ENCODE results near the gene ADRA2B. TPM values are rescaled to one million over a fixed set of nuclear protein-coding genes. Genes with fewer than 3 reads are reported as not detected.

Gene ADRA2B
- total RNA-seq, 1 experiment from 2014 or later = 2.7 TPM

DNA sequence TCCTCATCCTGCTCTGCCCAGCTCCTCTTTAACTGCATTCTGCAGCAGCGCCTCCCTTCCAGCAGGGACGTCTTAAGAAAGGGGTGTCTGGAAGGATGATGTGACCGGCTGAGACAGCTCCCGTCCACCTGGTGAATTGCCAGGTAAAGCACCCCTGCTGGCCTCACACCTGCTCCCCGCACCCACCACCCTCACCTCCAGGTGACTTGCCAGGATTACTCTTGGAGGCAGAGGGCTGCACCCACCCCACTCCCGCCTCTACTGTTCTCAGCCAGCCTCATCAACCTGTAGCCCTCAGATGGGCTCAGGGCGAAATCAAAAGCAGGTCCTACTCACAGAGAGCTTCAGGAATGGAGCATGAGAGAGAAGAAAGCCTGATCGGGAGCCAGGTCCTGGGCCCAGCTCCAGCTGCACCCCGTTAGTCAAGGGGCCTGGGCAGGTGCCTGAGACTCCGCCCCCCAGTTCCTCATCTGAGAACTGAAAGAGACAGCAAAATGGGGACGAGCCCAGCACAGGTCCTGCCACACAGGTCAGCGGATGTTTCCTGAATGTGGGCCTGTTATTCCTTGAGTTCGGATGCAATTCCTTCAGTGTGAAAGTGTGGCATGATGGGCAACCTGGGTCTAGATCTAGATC, 5.6 kb downstream of the ADRA2B start:
- Mint-ChIP-seq H3K36me3 (ENCODE audit: insufficient read depth in 1 of 3, low read depth in 3 of 3) (peaks cover 0 to 7% (median 7%) of the 10 kb centered on the region in 3 experiments; a peak in 4 of 7 replicates), H3K27ac (no peak overlapping the region), H3K27me3 (ENCODE audit: low read depth) (peaks cover 23% of the 10 kb centered on the region), H3K4me3 (no peak overlapping the region), H3K9me3 (peaks cover 3 to 4% of the 10 kb centered on the region in 2 experiments; a peak in 3 of 5 replicates), H3K4me1 (peaks cover 27 to 41% of the 10 kb centered on the region in 2 experiments)
- Histone ChIP-seq H4K8ac (replicated peaks; ENCODE audit: insufficient read length, low read depth, low read length) (no peak overlapping the region), H2AFZ (ENCODE audit: low read length) (no peak overlapping the region), H2BK12ac (ENCODE audit: insufficient read length, low read depth, low read length) (no peak overlapping the region), H2BK15ac (ENCODE audit: low read depth, low read length) (no peak overlapping the region), H3K27ac (ENCODE audit: insufficient read length, low read depth, low read length) (no peak overlapping the region), H3K27me3 (ENCODE audit: insufficient read depth, low read length) (no peaks in the 10 kb centered on the region; the same call in 1 of the 2 replicates), H3K9ac (ENCODE audit: extremely low read depth, insufficient read length, low read length) (no peak overlapping the region), H2AK5ac (ENCODE audit: insufficient read length, low read length) (no peak overlapping the region), H3K23ac (ENCODE audit: insufficient read length, low read depth, low read length) (no peak overlapping the region), H3K9me3 (ENCODE audit: control insufficient read depth, low read depth, low read length) (no peaks in the 10 kb centered on the region), H3K18ac (ENCODE audit: insufficient read length, low read depth, low read length) (no peak overlapping the region), H3K79me2 (ENCODE audit: insufficient read depth, low read length) (no peaks in the 10 kb centered on the region), H4K20me1 (ENCODE audit: control insufficient read depth, insufficient read depth, insufficient read length) (no peaks in the 10 kb centered on the region), H3K79me1 (ENCODE audit: insufficient read depth, low read depth, low read length, poor library complexity, severe bottlenecking) (no peaks in the 10 kb centered on the region), H3K14ac (ENCODE audit: insufficient read depth, low read length) (no peak overlapping the region; the same call in 1 of the 2 replicates), H3K4me1 (ENCODE audit: insufficient read depth, low read length) (peaks cover 6% of the 10 kb centered on the region; the same call in 1 of the 2 replicates), H3K56ac (ENCODE audit: insufficient read length, low read depth, low read length) (no peak overlapping the region), H3K4ac (ENCODE audit: low read depth, low read length) (no peak overlapping the region), H4K5ac (ENCODE audit: insufficient read length, low read depth, low read length) (no peak overlapping the region), H2BK5ac (ENCODE audit: insufficient read length, low read length) (no peak overlapping the region), H2BK120ac (ENCODE audit: low read depth, low read length, poor library complexity, severe bottlenecking) (no peak overlapping the region), H2BK20ac (ENCODE audit: low read depth, low read length, poor library complexity, severe bottlenecking) (no peak overlapping the region), H4K91ac (ENCODE audit: insufficient read length, low read depth, low read length) (no peak overlapping the region), H3T11ph (ENCODE audit: low read length) (no peak overlapping the region), H3K4me2 (ENCODE audit: insufficient read depth, insufficient read length, low read length) (no peak overlapping the region), H3K23me2 (ENCODE audit: insufficient read length, low read depth, low read length, poor library complexity, severe bottlenecking) (peaks cover under 1% of the 10 kb centered on the region)
- TF ChIP-seq, protein P1, sequence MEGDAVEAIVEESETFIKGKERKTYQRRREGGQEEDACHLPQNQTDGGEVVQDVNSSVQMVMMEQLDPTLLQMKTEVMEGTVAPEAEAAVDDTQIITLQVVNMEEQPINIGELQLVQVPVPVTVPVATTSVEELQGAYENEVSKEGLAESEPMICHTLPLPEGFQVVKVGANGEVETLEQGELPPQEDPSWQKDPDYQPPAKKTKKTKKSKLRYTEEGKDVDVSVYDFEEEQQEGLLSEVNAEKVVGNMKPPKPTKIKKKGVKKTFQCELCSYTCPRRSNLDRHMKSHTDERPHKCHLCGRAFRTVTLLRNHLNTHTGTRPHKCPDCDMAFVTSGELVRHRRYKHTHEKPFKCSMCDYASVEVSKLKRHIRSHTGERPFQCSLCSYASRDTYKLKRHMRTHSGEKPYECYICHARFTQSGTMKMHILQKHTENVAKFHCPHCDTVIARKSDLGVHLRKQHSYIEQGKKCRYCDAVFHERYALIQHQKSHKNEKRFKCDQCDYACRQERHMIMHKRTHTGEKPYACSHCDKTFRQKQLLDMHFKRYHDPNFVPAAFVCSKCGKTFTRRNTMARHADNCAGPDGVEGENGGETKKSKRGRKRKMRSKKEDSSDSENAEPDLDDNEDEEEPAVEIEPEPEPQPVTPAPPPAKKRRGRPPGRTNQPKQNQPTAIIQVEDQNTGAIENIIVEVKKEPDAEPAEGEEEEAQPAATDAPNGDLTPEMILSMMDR (conservative IDR thresholded peaks at IDR 0.05) = no peak
- WGBS (ENCODE audit: extremely low coverage, insufficient read length, low lambda C conversion rate) = no CpG with 5 or more reads among the region's 13 CpGs
- no peak for DNase-seq

Measured in H9 (cell line).